ENCODE results near the gene TDO2.
A peak's percentile ranks its signal among the peaks of the same experiment; 100 is the strongest.

The TDO2 gene

GRCh38 chr4:155941085-155941790 is 37.7 kb downstream of the TDO2 start:
- H3K27me3 ChIP-seq (ENCODE audit: control insufficient read depth, insufficient read depth, low read length), result no peaks in the 10 kb centered on the region
- H3K4me2 ChIP-seq (ENCODE audit: low read length), result no peak overlapping the region
- H3K9me3 ChIP-seq (replicated peaks; ENCODE audit: low read length), result no peaks in the 10 kb centered on the region
- H3K9ac ChIP-seq (ENCODE audit: low read depth, low read length), result no peak overlapping the region
- no peak overlapping the region for H3K4me3 ChIP-seq (ENCODE audit: low read length)
- no peaks in the 10 kb centered on the region for H3K36me3 ChIP-seq (ENCODE audit: insufficient read depth, low read length)
- H3K4me1 ChIP-seq (ENCODE audit: control insufficient read depth, insufficient read depth, low read length), result no peaks in the 10 kb centered on the region

GRCh38 chr4:155941820-155942219 is 38.3 kb downstream of the TDO2 start:
- no peaks in the 10 kb centered on the region for H3K27me3 ChIP-seq (ENCODE audit: control insufficient read depth, insufficient read depth, low read length)

GRCh38 chr4:155943605-155944291 is 40.3 kb downstream of the TDO2 start:
- Histone ChIP-seq H3K27me3 (ENCODE audit: control insufficient read depth, insufficient read depth, low read length) (no peaks in the 10 kb centered on the region), H3K4me2 (ENCODE audit: low read length) (no peak overlapping the region), H3K9me3 (replicated peaks; ENCODE audit: low read length) (no peaks in the 10 kb centered on the region), H3K9ac (ENCODE audit: low read depth, low read length) (no peak overlapping the region), H3K4me3 (ENCODE audit: low read length) (no peak overlapping the region), H3K36me3 (ENCODE audit: insufficient read depth, low read length) (no peaks in the 10 kb centered on the region), H3K4me1 (ENCODE audit: control insufficient read depth, insufficient read depth, low read length) (no peaks in the 10 kb centered on the region)

More at GRCh38 chr4:155941820-155942219, 38.3 kb downstream of the TDO2 start:
- no peak overlapping the region for H3K9ac ChIP-seq (ENCODE audit: low read depth, low read length)
- H3K9me3 ChIP-seq (replicated peaks; ENCODE audit: low read length), result no peaks in the 10 kb centered on the region
- H3K4me3 ChIP-seq (ENCODE audit: low read length), result no peak overlapping the region
- H3K4me1 ChIP-seq (ENCODE audit: control insufficient read depth, insufficient read depth, low read length), result no peaks in the 10 kb centered on the region
- no peak overlapping the region for H3K4me2 ChIP-seq (ENCODE audit: low read length)
- H3K36me3 ChIP-seq (ENCODE audit: insufficient read depth, low read length), result no peaks in the 10 kb centered on the region

- no peaks in the 10 kb centered on the region for H3K27me3 ChIP-seq (ENCODE audit: control insufficient read depth, insufficient read depth, low read length)
- H3K9me3 ChIP-seq (replicated peaks; ENCODE audit: low read length), result no peaks in the 10 kb centered on the region
- H3K36me3 ChIP-seq (ENCODE audit: insufficient read depth, low read length), result no peaks in the 10 kb centered on the region
- no peak overlapping the region for H3K4me2 ChIP-seq (ENCODE audit: low read length)
- H3K4me1 ChIP-seq (ENCODE audit: control insufficient read depth, insufficient read depth, low read length), result no peaks in the 10 kb centered on the region
- H3K9ac ChIP-seq (ENCODE audit: low read depth, low read length), result no peak overlapping the region
- no peak overlapping the region for H3K4me3 ChIP-seq (ENCODE audit: low read length)
Observed at GRCh38 chr4:155944516-155944915, 41.0 kb downstream of the TDO2 start.

- no peak overlapping the region for H3K4me3 ChIP-seq (ENCODE audit: low read length)
- H3K9ac ChIP-seq (ENCODE audit: low read depth, low read length), result no peak overlapping the region
- no peaks in the 10 kb centered on the region for H3K36me3 ChIP-seq (ENCODE audit: insufficient read depth, low read length)
- no peaks in the 10 kb centered on the region for H3K9me3 ChIP-seq (replicated peaks; ENCODE audit: low read length)
- H3K4me1 ChIP-seq (ENCODE audit: control insufficient read depth, insufficient read depth, low read length), result no peaks in the 10 kb centered on the region
- H3K27me3 ChIP-seq (ENCODE audit: control insufficient read depth, insufficient read depth, low read length), result no peaks in the 10 kb centered on the region
- no peak overlapping the region for H3K4me2 ChIP-seq (ENCODE audit: low read length)
Observed at GRCh38 chr4:155946486-155946885, 43.0 kb downstream of the TDO2 start.

GRCh38 chr4:155948541-155948940 is 45.0 kb downstream of the TDO2 start:
- H3K4me2 ChIP-seq (ENCODE audit: low read length), result no peak overlapping the region
- H3K9ac ChIP-seq (ENCODE audit: low read depth, low read length), result no peak overlapping the region
- peaks cover 5% of the 10 kb centered on the region for H3K4me1 ChIP-seq (ENCODE audit: control insufficient read depth, insufficient read depth, low read length)
- no peak overlapping the region for H3K4me3 ChIP-seq (ENCODE audit: low read length)
- H3K27me3 ChIP-seq (ENCODE audit: control insufficient read depth, insufficient read depth, low read length), result no peaks in the 10 kb centered on the region
- no peaks in the 10 kb centered on the region for H3K36me3 ChIP-seq (ENCODE audit: insufficient read depth, low read length)
- H3K9me3 ChIP-seq (replicated peaks; ENCODE audit: low read length), result no peaks in the 10 kb centered on the region

- H3K27me3 ChIP-seq (ENCODE audit: control insufficient read depth, insufficient read depth, low read length), result no peaks in the 10 kb centered on the region
Observed at GRCh38 chr4:155950461-155950860, 47.0 kb downstream of the TDO2 start.

GRCh38 chr4:155952501-155952901 is 49.0 kb downstream of the TDO2 start:
- Histone ChIP-seq H3K4me1 (ENCODE audit: control insufficient read depth, insufficient read depth, low read length) (peaks cover 11% of the 10 kb centered on the region), H3K9me3 (replicated peaks; ENCODE audit: low read length) (no peaks in the 10 kb centered on the region), H3K36me3 (ENCODE audit: insufficient read depth, low read length) (no peaks in the 10 kb centered on the region), H3K9ac (ENCODE audit: low read depth, low read length) (peak overlapping the region; percentile 94), H3K27me3 (ENCODE audit: control insufficient read depth, insufficient read depth, low read length) (no peaks in the 10 kb centered on the region), H3K4me2 (ENCODE audit: low read length) (peak overlapping the region; percentile 92), H3K4me3 (ENCODE audit: low read length) (peak overlapping the region; percentile 76)

More at GRCh38 chr4:155950461-155950860, 47.0 kb downstream of the TDO2 start:
- H3K4me2 ChIP-seq (ENCODE audit: low read length), result no peak overlapping the region
- no peak overlapping the region for H3K4me3 ChIP-seq (ENCODE audit: low read length)
- no peaks in the 10 kb centered on the region for H3K36me3 ChIP-seq (ENCODE audit: insufficient read depth, low read length)
- no peaks in the 10 kb centered on the region for H3K9me3 ChIP-seq (replicated peaks; ENCODE audit: low read length)
- H3K9ac ChIP-seq (ENCODE audit: low read depth, low read length), result no peak overlapping the region
- peaks cover 11% of the 10 kb centered on the region for H3K4me1 ChIP-seq (ENCODE audit: control insufficient read depth, insufficient read depth, low read length)

- H3K27me3 ChIP-seq (ENCODE audit: control insufficient read depth, insufficient read depth, low read length), result no peaks in the 10 kb centered on the region
- H3K9ac ChIP-seq (ENCODE audit: low read depth, low read length), result peak within 1 kb of the TSS; percentile 94
- H3K36me3 ChIP-seq (ENCODE audit: insufficient read depth, low read length), result no peaks in the 10 kb centered on the region
- H3K9me3 ChIP-seq (replicated peaks; ENCODE audit: low read length), result no peaks in the 10 kb centered on the region
- peak within 1 kb of the TSS; percentile 76 for H3K4me3 ChIP-seq (ENCODE audit: low read length)
- H3K4me2 ChIP-seq (ENCODE audit: low read length), result peak within 1 kb of the TSS; percentile 92
- H3K4me1 ChIP-seq (ENCODE audit: control insufficient read depth, insufficient read depth, low read length), result peaks cover 11% of the 10 kb centered on the region
Observed at GRCh38 chr4:155953151-155954117, 49.9 kb downstream of the TDO2 start, which contains the start of gene CTSO. Gene CTSO (minus strand): TSS chr4:155953866. CDS start chr4:155953847, 19 bp downstream.

GRCh38 chr4:155954118-155954685 is 50.7 kb downstream of the TDO2 start:
- peak overlapping the region; percentile 92 for H3K4me2 ChIP-seq (ENCODE audit: low read length)
- peaks cover 11% of the 10 kb centered on the region for H3K4me1 ChIP-seq (ENCODE audit: control insufficient read depth, insufficient read depth, low read length)
- no peaks in the 10 kb centered on the region for H3K27me3 ChIP-seq (ENCODE audit: control insufficient read depth, insufficient read depth, low read length)
- H3K36me3 ChIP-seq (ENCODE audit: insufficient read depth, low read length), result no peaks in the 10 kb centered on the region
- H3K4me3 ChIP-seq (ENCODE audit: low read length), result peak overlapping the region; percentile 76
- peak overlapping the region; percentile 94 for H3K9ac ChIP-seq (ENCODE audit: low read depth, low read length)
- H3K9me3 ChIP-seq (replicated peaks; ENCODE audit: low read length), result no peaks in the 10 kb centered on the region

GRCh38 chr4:155954939-155955338 is 51.4 kb downstream of the TDO2 start:
- Histone ChIP-seq H3K36me3 (ENCODE audit: insufficient read depth, low read length) (no peaks in the 10 kb centered on the region), H3K4me2 (ENCODE audit: low read length) (no peak overlapping the region), H3K4me1 (ENCODE audit: control insufficient read depth, insufficient read depth, low read length) (peaks cover 12% of the 10 kb centered on the region), H3K27me3 (ENCODE audit: control insufficient read depth, insufficient read depth, low read length) (no peaks in the 10 kb centered on the region), H3K9ac (ENCODE audit: low read depth, low read length) (no peak overlapping the region), H3K9me3 (replicated peaks; ENCODE audit: low read length) (no peaks in the 10 kb centered on the region), H3K4me3 (ENCODE audit: low read length) (no peak overlapping the region)

Data from skeletal muscle satellite cell (primary cell).